Measurements from ENCODE around the gene RPRD2.
"Not testable (repeated sequence)": the region's sequence is repeated elsewhere in the genome, so short reads cannot be mapped to it uniquely, and the experiment has no call there.

RPRD2 gene

DNA sequence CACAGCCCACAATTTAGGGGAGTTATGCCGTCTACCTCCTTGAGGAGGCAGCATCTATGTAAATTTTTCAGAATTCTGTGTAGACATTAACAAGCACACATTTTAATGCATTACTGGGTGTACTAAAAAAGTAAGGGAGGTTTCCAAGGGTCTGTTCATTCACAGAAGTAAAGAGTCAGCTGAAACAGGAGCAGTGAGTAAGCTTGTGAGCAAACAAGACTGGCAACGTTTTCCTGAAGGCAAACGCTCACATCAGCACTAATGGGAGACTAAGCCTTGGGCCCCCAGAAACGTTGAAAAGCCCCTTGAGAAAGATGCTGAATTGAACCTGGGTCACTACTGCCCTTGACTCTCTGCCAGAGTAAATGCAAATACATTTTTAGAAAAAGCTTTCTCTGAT, 25.7 kb downstream of the RPRD2 start:
- no peak for DNase-seq

DNA sequence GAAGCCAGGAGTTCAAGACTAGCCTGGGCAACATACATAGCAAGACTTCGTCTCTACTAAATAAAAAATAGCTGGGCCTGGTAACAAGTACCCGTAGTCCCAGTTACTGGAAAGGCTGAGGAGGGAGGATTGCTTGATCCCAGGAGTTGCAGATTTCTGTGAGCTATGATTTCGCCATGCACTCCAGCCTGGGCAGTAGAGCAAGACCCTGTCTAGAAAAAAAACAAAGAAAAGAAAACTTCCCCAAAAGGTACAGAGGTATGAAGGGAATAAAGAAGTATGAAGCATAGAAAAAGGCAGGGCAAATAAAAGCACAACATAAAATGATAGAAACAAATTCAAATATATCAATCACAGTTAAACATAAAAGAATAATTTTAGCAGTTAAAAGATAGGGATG, 28.7 kb downstream of the RPRD2 start:
- DNase-seq: no peak

DNA sequence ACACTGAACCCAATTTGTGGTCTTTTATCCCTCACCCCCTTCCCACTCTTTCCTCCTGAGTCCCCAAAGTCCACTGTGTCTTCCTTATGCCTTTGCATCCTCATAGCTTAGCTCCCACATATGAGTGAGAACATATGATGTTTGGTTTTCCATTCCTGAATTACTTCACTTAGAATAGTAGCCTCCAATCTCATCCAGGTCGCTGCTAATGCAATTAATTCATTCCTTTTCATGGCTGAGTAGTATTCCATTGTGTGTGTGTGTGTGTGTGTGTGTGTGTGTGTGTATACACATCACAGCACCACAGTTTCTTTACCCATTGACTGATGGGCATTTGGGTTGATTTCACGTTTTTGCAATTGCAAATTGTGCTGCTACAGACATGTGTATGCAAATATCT, 31.2 kb downstream of the RPRD2 start:
- DNase-seq: not testable (repeated sequence)

GRCh38 chr1:150397392-150398032, 33.6 kb downstream of the RPRD2 start:
- DNase-seq: no peak

DNA sequence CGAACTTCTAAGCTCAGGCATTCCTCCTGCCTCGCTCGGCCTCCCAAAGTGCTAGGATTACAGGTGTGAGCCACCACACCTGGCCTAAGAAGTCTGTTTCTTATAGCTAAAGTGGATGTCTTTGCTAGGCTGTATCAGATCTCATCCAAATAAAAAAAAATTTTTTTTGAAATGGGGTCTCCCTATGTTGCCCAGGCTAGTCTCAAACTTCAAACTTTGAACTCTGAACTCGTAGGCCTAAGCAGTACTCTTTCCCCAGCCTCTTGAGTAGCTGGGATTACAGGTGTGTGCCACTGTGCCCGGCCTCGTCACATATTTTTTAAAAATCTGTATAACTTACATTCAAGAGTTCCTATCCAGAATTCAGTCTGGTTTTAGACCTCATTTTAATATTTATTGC, 40.5 kb downstream of the RPRD2 start:
- no peak for DNase-seq

GRCh38 chr1:150405660-150406059, 41.7 kb downstream of the RPRD2 start:
- no peak for DNase-seq

GRCh38 chr1:150406483-150406882, 42.5 kb downstream of the RPRD2 start:
- DNase-seq: no peak

DNA sequence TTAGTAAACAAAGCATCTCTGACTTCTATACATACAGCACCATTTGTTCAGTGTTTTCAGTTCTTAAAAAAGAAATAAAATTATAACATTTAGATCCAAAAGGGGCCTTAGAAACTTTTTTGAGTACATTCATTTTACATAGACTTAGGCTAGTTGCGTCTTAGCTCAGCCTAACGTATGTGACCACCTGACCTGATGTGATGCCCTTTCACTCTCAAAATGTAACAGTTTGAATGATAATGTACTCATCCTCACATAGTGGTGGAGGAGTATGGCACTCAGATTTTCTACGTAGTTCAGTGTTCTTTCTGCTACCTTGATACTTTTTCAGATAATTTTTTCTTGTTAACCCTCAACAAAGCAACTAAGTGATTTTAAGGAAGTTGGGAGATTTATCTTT, 43.4 kb downstream of the RPRD2 start:
- no peak for DNase-seq

GRCh38 chr1:150408800-150409199, 44.9 kb downstream of the RPRD2 start:
- no peak for DNase-seq

DNA sequence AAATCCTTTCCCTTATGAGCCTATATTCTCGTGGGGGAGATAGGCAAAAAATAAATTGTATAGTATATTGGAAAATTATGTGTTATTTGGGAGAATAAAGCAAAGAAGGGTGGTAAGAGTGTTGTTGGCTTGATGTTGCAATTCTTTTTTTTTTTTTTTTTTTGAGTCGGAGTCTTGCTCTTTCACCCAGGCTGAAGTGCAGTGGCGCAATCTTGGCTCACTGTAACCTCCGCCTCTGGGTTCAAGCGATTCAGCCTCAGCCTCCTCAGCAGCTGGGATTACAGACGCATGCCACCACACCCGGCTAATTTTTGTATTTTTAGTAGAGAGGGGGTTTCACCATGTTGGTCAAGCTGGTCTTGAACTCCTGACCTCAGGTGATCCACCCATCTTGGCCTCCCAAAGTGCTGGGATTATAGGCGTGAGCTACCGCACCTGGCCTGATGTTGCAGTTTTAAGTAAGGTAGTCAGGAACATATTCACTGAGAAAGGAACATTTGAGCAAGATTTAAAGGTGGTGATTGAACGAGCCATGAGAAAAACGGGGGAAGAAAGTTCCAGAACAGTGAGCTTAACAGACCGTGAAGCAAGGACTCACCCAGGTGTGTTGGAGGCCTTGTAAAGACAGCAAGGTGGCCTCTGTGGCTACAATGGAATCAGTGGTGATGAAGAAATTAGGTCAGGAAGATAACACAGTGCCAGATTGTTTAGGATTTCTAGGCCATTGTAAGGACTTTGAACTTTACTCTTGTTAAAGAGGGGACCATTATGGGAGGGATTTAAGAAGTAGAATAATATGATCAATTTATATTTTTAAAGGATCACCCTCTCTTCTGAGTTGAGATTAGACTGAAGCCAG, 45.8 kb downstream of the RPRD2 start:
- DNase-seq: no peak

- no peak for DNase-seq
Measured at GRCh38 chr1:150410582-150411101, 46.7 kb downstream of the RPRD2 start.

DNA sequence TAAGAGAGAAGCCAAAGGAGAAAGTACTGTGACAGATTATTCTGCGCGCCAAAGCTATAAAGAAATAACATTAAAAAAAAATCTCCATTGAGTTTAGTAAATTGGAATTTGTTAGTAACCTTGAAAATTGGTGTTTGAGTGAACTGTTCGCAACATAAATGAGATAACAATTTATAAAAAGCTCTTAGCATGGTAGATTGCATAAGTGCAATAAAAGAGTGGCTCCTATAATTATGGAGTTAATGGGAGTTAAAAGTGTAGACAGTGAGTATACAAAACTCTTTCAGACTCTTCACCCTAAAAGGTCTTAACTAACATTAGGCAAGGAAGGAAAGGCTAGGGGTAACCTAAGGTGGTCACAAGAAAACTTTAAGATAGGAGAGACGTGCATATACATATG, 50.6 kb downstream of the RPRD2 start:
- DNase-seq: no peak

DNA sequence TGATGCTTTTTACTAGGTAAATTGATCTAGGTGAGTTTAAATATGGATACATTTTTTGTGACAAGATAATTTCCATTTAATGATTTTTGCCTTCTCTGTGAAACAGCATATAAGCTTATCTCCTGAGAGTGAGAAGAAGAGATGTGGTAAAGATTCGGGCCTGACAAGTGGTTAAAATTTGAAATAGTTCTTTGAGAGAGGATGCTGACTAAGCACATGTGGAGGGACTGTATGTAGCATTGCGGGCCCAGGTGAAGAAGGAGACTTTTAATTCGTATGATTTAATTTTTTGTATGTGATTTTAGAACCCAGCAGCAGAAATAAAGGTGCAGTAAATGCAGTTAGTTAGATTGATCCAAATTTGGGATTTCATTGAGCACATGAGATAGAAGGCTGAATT, 51.9 kb downstream of the RPRD2 start:
- DNase-seq: peak; percentile 30

DNA sequence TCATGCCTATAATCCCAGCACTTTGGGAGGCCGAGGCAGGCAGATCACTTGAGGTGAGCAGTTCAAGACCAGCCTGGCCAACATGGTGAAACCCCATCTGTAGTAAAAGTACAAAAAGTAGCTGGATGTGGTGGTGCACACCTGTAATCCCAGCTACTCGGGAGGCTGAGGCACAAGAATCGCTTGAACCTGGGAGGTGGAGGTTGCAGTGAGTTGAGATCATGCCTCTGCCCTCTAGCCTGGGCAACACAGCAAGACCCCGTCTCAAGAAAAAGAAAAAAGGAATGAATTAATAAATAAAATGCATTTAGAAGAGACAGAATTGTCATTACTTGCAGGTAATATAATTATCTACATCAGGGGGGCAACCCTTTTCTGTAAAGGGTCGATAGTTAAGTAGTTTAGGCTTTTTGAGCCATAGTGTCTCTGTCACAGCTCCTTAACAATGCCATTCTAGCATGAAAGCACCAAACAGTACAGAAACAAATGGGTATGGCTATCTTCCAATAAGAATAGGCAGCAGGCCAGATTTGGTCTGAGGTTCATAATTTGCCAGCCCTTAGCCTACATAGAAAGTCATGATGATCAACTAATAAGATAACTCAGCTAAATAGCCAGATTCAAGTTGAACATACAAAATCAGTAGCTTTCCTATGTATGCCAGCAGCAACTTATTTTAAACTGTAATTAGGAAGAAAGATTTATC, 56.8 kb downstream of the RPRD2 start:
- peak; percentile 24 for DNase-seq

GRCh38 chr1:150422541-150422940, 58.6 kb downstream of the RPRD2 start:
- no peak for DNase-seq

DNA sequence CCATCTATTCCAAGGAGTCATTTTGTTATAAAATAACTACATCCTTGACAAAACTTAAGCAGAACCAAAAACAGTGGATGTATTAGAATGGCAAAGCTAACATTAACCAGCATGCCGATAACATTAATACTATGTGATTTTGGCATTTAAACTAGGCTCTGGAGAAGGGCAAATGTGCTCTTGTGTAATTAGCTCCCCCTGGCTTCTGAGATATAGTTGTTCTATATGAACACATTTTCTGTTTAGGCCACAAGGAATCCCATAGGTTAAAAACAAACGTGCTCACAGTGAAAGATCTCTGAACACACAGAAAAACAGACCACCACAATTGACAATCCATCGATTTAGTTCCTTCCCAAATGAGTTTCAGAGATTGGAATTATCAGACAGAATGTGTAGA, 65.9 kb downstream of the RPRD2 start:
- DNase-seq: peak; percentile 75

DNA sequence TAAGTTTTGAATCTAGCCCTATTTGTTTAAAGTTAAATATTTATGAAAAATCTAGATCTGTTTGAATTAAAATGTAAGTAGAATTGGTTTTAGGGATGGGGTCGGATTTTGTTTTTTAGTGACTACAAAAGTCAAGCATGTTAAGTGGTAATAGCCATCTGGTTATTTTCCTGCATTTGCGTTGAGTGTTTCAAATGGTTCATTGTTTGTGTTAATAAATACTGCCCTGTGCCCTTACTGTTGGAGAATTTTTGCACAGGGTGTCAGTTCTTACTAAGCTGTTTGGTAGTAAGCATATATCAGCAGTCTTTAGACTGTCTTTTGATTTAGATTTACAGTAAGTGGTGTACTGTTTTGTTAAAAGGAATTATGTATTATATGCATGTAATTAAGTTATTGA, 77.2 kb downstream of the RPRD2 start:
- DNase-seq: no peak

GRCh38 chr1:150444232-150444631, 80.3 kb downstream of the RPRD2 start:
- DNase-seq: no peak

GRCh38 chr1:150456146-150456647, 92.2 kb downstream of the RPRD2 start:
- no peak for DNase-seq

GRCh38 chr1:150464422-150464826, 100.5 kb downstream of the RPRD2 start:
- peak; percentile 80 for DNase-seq

DNA sequence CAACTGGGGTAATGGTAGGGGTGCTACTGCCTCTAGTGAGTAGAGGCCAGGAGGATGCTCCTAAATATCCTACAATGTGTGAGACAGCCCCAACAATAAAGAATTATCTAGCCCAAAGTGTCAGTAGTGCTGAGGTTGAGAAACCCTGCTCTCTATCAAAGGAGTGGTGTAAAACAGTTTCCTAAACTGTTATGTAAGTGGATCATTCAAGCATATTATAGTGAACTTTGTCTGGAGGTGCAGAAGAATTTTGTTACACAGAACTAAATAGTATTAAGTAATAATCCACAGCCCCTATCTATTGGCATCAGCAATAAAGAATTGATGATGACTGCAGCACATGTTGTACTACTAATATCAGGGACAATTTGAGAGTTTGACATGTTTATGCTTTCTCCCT, 103.0 kb downstream of the RPRD2 start:
- no peak for DNase-seq

DNA sequence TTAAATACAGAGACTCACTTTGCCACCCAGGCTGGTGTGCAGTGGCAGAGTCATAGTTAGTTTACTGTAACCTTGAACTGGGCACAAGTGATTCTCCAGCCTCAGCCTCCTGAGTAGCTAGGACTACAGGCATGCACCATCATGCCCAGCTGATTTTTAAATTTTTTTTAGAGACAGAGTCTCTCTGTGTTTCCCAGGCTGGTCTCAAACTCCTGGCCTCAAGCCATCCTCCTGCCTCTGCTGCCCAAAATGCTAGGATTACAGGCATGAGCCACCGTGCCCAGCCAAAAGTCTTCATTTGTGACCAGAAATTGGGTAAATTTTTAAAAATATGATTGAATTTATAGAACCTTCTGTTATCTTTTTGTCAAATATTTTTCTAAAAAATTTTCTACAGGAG, 105.3 kb downstream of the RPRD2 start:
- DNase-seq: no peak

DNA sequence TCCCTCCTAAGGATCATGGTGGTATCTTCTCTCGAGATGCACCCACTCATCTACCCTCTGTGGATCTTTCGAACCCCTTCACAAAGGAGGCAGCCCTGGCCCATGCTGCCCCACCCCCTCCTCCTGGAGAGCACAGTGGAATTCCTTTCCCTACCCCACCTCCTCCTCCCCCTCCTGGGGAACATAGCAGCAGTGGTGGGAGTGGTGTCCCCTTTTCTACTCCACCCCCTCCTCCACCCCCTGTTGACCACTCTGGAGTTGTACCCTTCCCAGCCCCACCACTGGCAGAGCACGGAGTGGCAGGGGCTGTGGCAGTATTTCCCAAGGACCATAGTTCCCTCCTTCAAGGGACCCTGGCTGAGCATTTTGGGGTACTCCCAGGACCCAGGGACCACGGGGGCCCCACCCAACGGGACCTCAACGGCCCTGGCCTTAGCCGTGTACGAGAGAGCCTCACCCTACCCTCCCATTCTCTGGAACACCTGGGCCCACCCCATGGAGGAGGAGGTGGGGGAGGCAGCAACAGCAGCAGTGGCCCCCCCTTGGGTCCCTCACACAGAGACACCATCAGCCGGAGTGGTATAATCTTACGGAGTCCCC, 108.8 kb downstream of the RPRD2 start:
- DNase-seq: no peak
